Activated T-cell treated with anti-CD3 and anti-CD28 coated beads for 48 hours (primary cell): ENCODE measurements around the gene TOP3B.

Experiments used
- DNase-seq: peaks from one replicate; pipeline ENCODE4 v3.0.0-alpha.2; 2020; ENCODE audit warnings: low read depth

The TOP3B gene

GRCh38 chr22:22013559-22014284 is 31.1 kb upstream of the TOP3B start:
- DNase-seq, result no peak

- no peak for DNase-seq
Observed at GRCh38 chr22:22011964-22012363, 29.4 kb upstream of the TOP3B start.

- no peak for DNase-seq
Observed at GRCh38 chr22:22010358-22010757, 27.8 kb upstream of the TOP3B start.

- no peak for DNase-seq
Observed at GRCh38 chr22:22009661-22010060, 27.1 kb upstream of the TOP3B start.

GRCh38 chr22:22006596-22006990 is 24.0 kb upstream of the TOP3B start:
- no peak for DNase-seq

GRCh38 chr22:22005945-22006595 is 23.5 kb upstream of the TOP3B start:
- no peak for DNase-seq

- DNase-seq, result no peak
Observed at GRCh38 chr22:22003233-22003632, 20.6 kb upstream of the TOP3B start.

GRCh38 chr22:22002526-22003055 is 20.0 kb upstream of the TOP3B start:
- DNase-seq, result no peak

- DNase-seq, result no peak
Observed at GRCh38 chr22:22001664-22002525, 19.3 kb upstream of the TOP3B start.

- DNase-seq, result no peak
Observed at GRCh38 chr22:21998595-21999247, 16.1 kb upstream of the TOP3B start.

GRCh38 chr22:21996175-21996720 is 13.7 kb upstream of the TOP3B start:
- DNase-seq, result no peak

- DNase-seq, result no peak
Observed at GRCh38 chr22:21995660-21996059, 13.1 kb upstream of the TOP3B start.

GRCh38 chr22:21994881-21995444 is 12.4 kb upstream of the TOP3B start:
- DNase-seq, result no peak

GRCh38 chr22:21992593-21993237 is 10.1 kb upstream of the TOP3B start:
- DNase-seq, result no peak

- no peak for DNase-seq
Observed at GRCh38 chr22:21991774-21992173, 9.2 kb upstream of the TOP3B start.

GRCh38 chr22:21991304-21991596 is 8.7 kb upstream of the TOP3B start:
- DNase-seq, result no peak

GRCh38 chr22:21990445-21991303 is 8.1 kb upstream of the TOP3B start:
- no peak for DNase-seq

GRCh38 chr22:21989049-21989448 is 6.5 kb upstream of the TOP3B start:
- DNase-seq, result no peak

GRCh38 chr22:21985214-21985613 is 2.6 kb upstream of the TOP3B start:
- no peak for DNase-seq

- DNase-seq, result no peak
Observed at GRCh38 chr22:21984793-21985192, 2.2 kb upstream of the TOP3B start.
